Measurements from ENCODE around the gene S1PR2.
A peak's percentile ranks its signal among the peaks of the same experiment; 100 is the strongest.
"Not testable (repeated sequence)": the region's sequence is repeated elsewhere in the genome, so short reads cannot be mapped to it uniquely, and the experiment has no call there.

Gene S1PR2

GRCh38 chr19:10223488-10224213, 7.5 kb downstream of the S1PR2 start:
- DNase-seq, result no peak

GRCh38 chr19:10222201-10222890, 8.8 kb downstream of the S1PR2 start:
- peak in 1 of 2 experiments; percentile 34 for DNase-seq

- no peak for DNase-seq
Observed at GRCh38 chr19:10220695-10221094, 10.4 kb downstream of the S1PR2 start.

- DNase-seq, result peak; percentile 48 to 53
Observed at GRCh38 chr19:10219678-10220077, 11.5 kb downstream of the S1PR2 start.

- DNase-seq, result no peak
Observed at GRCh38 chr19:10217085-10217484, 14.0 kb downstream of the S1PR2 start.

GRCh38 chr19:10214784-10215183, 16.3 kb downstream of the S1PR2 start:
- no peak for DNase-seq

GRCh38 chr19:10211691-10212090, 19.4 kb downstream of the S1PR2 start:
- no peak for DNase-seq

- peak in 1 of 2 experiments; percentile 10 for DNase-seq
Observed at GRCh38 chr19:10211061-10211460, 20.1 kb downstream of the S1PR2 start.

GRCh38 chr19:10209315-10209714, 21.8 kb downstream of the S1PR2 start:
- no peak for DNase-seq

- no peak for DNase-seq
Observed at GRCh38 chr19:10207026-10207425, 24.1 kb downstream of the S1PR2 start.

- no peak for DNase-seq
Observed at GRCh38 chr19:10206226-10206885, 24.8 kb downstream of the S1PR2 start.

- no peak for DNase-seq
Observed at GRCh38 chr19:10205636-10206035, 25.5 kb downstream of the S1PR2 start.

GRCh38 chr19:10203686-10204085, 27.4 kb downstream of the S1PR2 start:
- no peak for DNase-seq

GRCh38 chr19:10201176-10201575, 30.0 kb downstream of the S1PR2 start:
- no peak for DNase-seq

- not testable (repeated sequence) for DNase-seq
Observed at GRCh38 chr19:10200101-10200500, 31.0 kb downstream of the S1PR2 start.

- DNase-seq, result not testable (repeated sequence)
Observed at GRCh38 chr19:10198889-10199644, 32.1 kb downstream of the S1PR2 start.

- DNase-seq, result no peak
Observed at GRCh38 chr19:10195199-10195519, 36.0 kb downstream of the S1PR2 start.

- DNase-seq, result peak; percentile 96 to 97
Observed at GRCh38 chr19:10194500-10195198, 36.5 kb downstream of the S1PR2 start, which contains the start of gene DNMT1. DNMT1 (minus strand) TSS chr19:10194953; CDS start chr19:10194899, 54 bp downstream.

- peak in 1 of 2 experiments; percentile 14 for DNase-seq
Observed at GRCh38 chr19:10193790-10194499, 37.2 kb downstream of the S1PR2 start.

GRCh38 chr19:10192922-10193321, 38.2 kb downstream of the S1PR2 start:
- no peak for DNase-seq

GRCh38 chr19:10191347-10191746, 39.8 kb downstream of the S1PR2 start:
- no peak for DNase-seq

GRCh38 chr19:10190026-10190425, 41.1 kb downstream of the S1PR2 start:
- no peak for DNase-seq

Data from Kasumi-1 (cell line).